IMR-90 (cell line): ENCODE results near the gene PROSER2. TPM values are rescaled to one million over a fixed set of nuclear protein-coding genes. Genes with fewer than 3 reads are reported as not detected.

ENCODE experiments used
- ATAC-seq: fragments of 200-7000 bp; cut with Tn5 transposase; 2 replicates; pipeline ENCODE4 v1.9.1; 2020; ENCODE audit warnings: low read depth, mild to moderate bottlenecking, moderate library complexity
- BruUV-seq: library from RNA; stranded (reverse); fragments of 400-500 nt; replicated peaks from 2 replicates; lab custom pipeline; 2021; lab: Mats Ljungman, UMichigan
- CTCF ChIA-PET: fragments of 300-600 bp; formaldehyde crosslinking; extraction: SDS; loops from one replicate; lab custom pipeline; 2021; ENCODE audit warnings: antibody characterized with exemption; lab: Yijun Ruan, JAX
- POLR2A ChIA-PET: fragments of 300-600 bp; sonication (Branson Sonifier 250); formaldehyde crosslinking; loops from one replicate; lab custom pipeline; 2022; ENCODE audit warnings: antibody characterized with exemption; ENCODE audit not compliant: unreplicated experiment; lab: Charles Lee
- DNase-seq: peaks from one replicate; pipeline ENCODE4 v3.0.0; 2013
- H2AFZ ChIP-seq: replicated peaks from 2 replicates; pipeline ENCODE3; 2013; ENCODE audit warnings: low read length, mild to moderate bottlenecking; ENCODE audit not compliant: poor library complexity
- H2AK5ac ChIP-seq: 2 replicates; pipeline ENCODE4 v1.6.1; 2013; ENCODE audit warnings: low read depth, low read length, inconsistent platforms
- H2AK9ac ChIP-seq: replicated peaks from 2 replicates; pipeline ENCODE3; 2013; ENCODE audit warnings: mild to moderate bottlenecking, low read depth, low read length, moderate library complexity; ENCODE audit not compliant: poor library complexity
- H2BK120ac ChIP-seq: 2 replicates; pipeline ENCODE4 v1.6.1; 2013; ENCODE audit warnings: low read depth, low read length, inconsistent platforms
- H2BK15ac ChIP-seq: 3 replicates; pipeline ENCODE4 v1.6.1; 2013; ENCODE audit warnings: low read depth, low read length, inconsistent platforms
- H2BK20ac ChIP-seq: 2 replicates; pipeline ENCODE4 v1.6.1; 2013; ENCODE audit warnings: low read depth, mild to moderate bottlenecking, inconsistent platforms, low read length, moderate library complexity
- H2BK5ac ChIP-seq: 2 replicates; pipeline ENCODE4 v1.6.1; 2013; ENCODE audit warnings: mild to moderate bottlenecking, low read depth, low read length, inconsistent platforms; ENCODE audit not compliant: poor library complexity, severe bottlenecking
- H3K14ac ChIP-seq: replicated peaks from 2 replicates; pipeline ENCODE4 v1.6.1; 2013; ENCODE audit warnings: low read depth, low read length, inconsistent platforms
- H3K18ac ChIP-seq: 2 replicates; pipeline ENCODE4 v1.6.1; 2013; ENCODE audit warnings: low read depth, low read length, control low read depth
- H3K23ac ChIP-seq: 2 replicates; pipeline ENCODE4 v1.6.1; 2013; ENCODE audit warnings: low read depth, low read length, inconsistent platforms
- H3K27ac ChIP-seq: 2 replicates; pipeline ENCODE4 v1.5.1; 2013; ENCODE audit warnings: mild to moderate bottlenecking, control low read depth, low read length; ENCODE audit not compliant: insufficient read depth
- H3K27me3 ChIP-seq: 2 replicates; pipeline ENCODE4 v1.6.1; 2013; ENCODE audit warnings: low read length; ENCODE audit not compliant: control insufficient read depth, insufficient read depth
- H3K36me3 ChIP-seq: 2 replicates; pipeline ENCODE4 v1.6.1; 2013; ENCODE audit warnings: low read length, mixed read lengths; ENCODE audit not compliant: control insufficient read depth, insufficient read depth
- H3K4ac ChIP-seq: 2 replicates; pipeline ENCODE4 v1.6.1; 2013; ENCODE audit warnings: low read depth, low read length, inconsistent platforms
- H3K4me1 ChIP-seq: 2 replicates; pipeline ENCODE4 v1.6.1; 2013; ENCODE audit warnings: low read length, mixed read lengths; ENCODE audit not compliant: control insufficient read depth, insufficient read depth
- H3K4me2 ChIP-seq: 2 replicates; pipeline ENCODE4 v1.6.1; 2013; ENCODE audit warnings: low read depth, mild to moderate bottlenecking, control low read depth, low read length, moderate library complexity
- H3K4me3 ChIP-seq: 2 replicates; pipeline ENCODE4 v1.5.1; 2013; ENCODE audit warnings: low read depth, mild to moderate bottlenecking, control low read depth, low read length, moderate library complexity; ENCODE audit not compliant: insufficient read depth
- H3K56ac ChIP-seq: 2 replicates; pipeline ENCODE4 v1.6.1; 2013; ENCODE audit warnings: low read length, inconsistent platforms; ENCODE audit not compliant: insufficient read depth; ENCODE audit errors: extremely low read depth
- H3K79me1 ChIP-seq, 2 experiments: 2 replicates each; pipeline ENCODE4 v1.6.1; 2013; ENCODE audit warnings: low read length in 2 of 2, inconsistent platforms in 1 of 2, low read depth in 1 of 2
- H3K9ac ChIP-seq: 2 replicates; pipeline ENCODE4 v1.6.1; 2013; ENCODE audit warnings: low read depth, low read length, control low read depth
- H3K9me1 ChIP-seq: 2 replicates; pipeline ENCODE4 v1.6.1; 2013; ENCODE audit warnings: low read length, inconsistent platforms; ENCODE audit not compliant: insufficient read depth
- H3K9me3 ChIP-seq: 2 replicates; pipeline ENCODE4 v1.6.1; 2013; ENCODE audit warnings: low read length; ENCODE audit not compliant: control insufficient read depth, insufficient read depth
- H4K20me1 ChIP-seq: 2 replicates; pipeline ENCODE4 v1.6.1; 2013; ENCODE audit warnings: low read length, inconsistent platforms; ENCODE audit not compliant: insufficient read depth
- H4K5ac ChIP-seq: 2 replicates; pipeline ENCODE4 v1.6.1; 2013; ENCODE audit warnings: mild to moderate bottlenecking, low read depth, low read length, control low read depth
- H4K8ac ChIP-seq, 2 experiments: 2 replicates each; pipeline ENCODE4 v1.6.1; 2013; ENCODE audit warnings: low read depth in 2 of 2, low read length in 2 of 2, control low read depth in 1 of 2, inconsistent platforms in 1 of 2
- H4K91ac ChIP-seq: 2 replicates; pipeline ENCODE4 v1.6.1; 2013; ENCODE audit warnings: low read depth, low read length, inconsistent platforms; ENCODE audit not compliant: insufficient read depth
- ELK1 ChIP-seq: fragments of 150-350 bp; IDR thresholded peaks from 2 replicates; pipeline ENCODE4 v1.6.1; 2016; ENCODE audit warnings: low read depth, mild to moderate bottlenecking, low read length, moderate library complexity, borderline replicate concordance
- MAZ ChIP-seq: IDR thresholded peaks from 2 replicates; pipeline ENCODE4 v1.6.1; 2012; ENCODE audit warnings: low read depth, mild to moderate bottlenecking, low read length, improper control_type of control experiment, moderate library complexity, borderline replicate concordance
- POLR2A ChIP-seq: IDR thresholded peaks from 2 replicates; pipeline ENCODE4 v1.6.1; 2012; ENCODE audit warnings: mild to moderate bottlenecking, low read depth, low read length
- RFX5 ChIP-seq: IDR thresholded peaks from 2 replicates; pipeline ENCODE4 v1.8.0; 2012; ENCODE audit warnings: low read depth, mild to moderate bottlenecking, low read length, moderate library complexity
- WGBS, 2 experiments: methylation state at CpG; one replicate each; pipeline versions ENCODE4 v1.1.5 to v1.1.7; 2013; ENCODE audit warnings: missing lambda C conversion rate in 2 of 2; ENCODE audit not compliant: insufficient read length in 1 of 2; ENCODE audit errors: extremely low coverage in 2 of 2; 5-methylcytosine and 5-hydroxymethylcytosine counted together
- dilution Hi-C: fragments of 300-500 bp; cut with HindIII; formaldehyde crosslinking; loops from one replicate; pipeline ENCODE4 v1.14.3; 2018; ENCODE audit warnings: low sequenced_read_pairs; ENCODE audit not compliant: unreplicated experiment
- in situ Hi-C: fragments of 300-500 bp; cut with MboI; formaldehyde crosslinking; loops from 3 replicates; pipeline ENCODE4 v1.14.3; 2019; ENCODE audit warnings: low sequenced_read_pairs, inconsistent platforms, mixed read lengths
- intact Hi-C: fragments of 100-400 bp; cut with micrococcal nuclease; formaldehyde crosslinking; loops from 2 replicates; pipeline ENCODE4 v1.10.0; 2022
- polyA plus RNA-seq, 3 experiments: library from polyadenylated mRNA; depleted of rRNA; stranded (reverse); fragments of >200 nt; gene quantifications; 2 replicates each; pipeline ENCODE4 v1.2.3, GENCODE V29; 2012; ENCODE audit warnings: low replicate concordance in 1 of 3
- total RNA-seq: library from RNA; depleted of rRNA; stranded (reverse); fragments of >200 nt; gene quantifications from 2 replicates; pipeline ENCODE4 v1.2.3, GENCODE V29; 2012

PROSER2 gene
- total and polyA plus RNA-seq, 2 of the 4 experiments (the other 2 are of a cell fraction) = 1.4 to 2.0 TPM

- H3K79me1 ChIP-seq = no peaks in the 10 kb centered on the region
- H3K27ac ChIP-seq = no peak overlapping the region
- no peak overlapping the region for H4K91ac ChIP-seq
- in situ Hi-C loops (no loop called here), dilution Hi-C loops (no loop called here), intact Hi-C loops (no loop called here)
- no peak overlapping the region for H2BK15ac ChIP-seq
- H3K4me1 ChIP-seq = peaks cover 4% of the 10 kb centered on the region; the same call in 1 of the 2 replicates
- TF ChIP-seq MAZ (no peak), ELK1 (no peak), POLR2A (no peak), RFX5 (no peak)
- H3K9me3 ChIP-seq = no peaks in the 10 kb centered on the region
- POLR2A ChIA-PET = no interaction called here
- no CpG with 5 or more reads among the region's 6 CpGs for WGBS, 2 experiments
- DNase-seq = no peak
- no peak overlapping the region for H2BK120ac ChIP-seq
- no peak overlapping the region for H3K18ac ChIP-seq
- no peak overlapping the region for H2AK9ac ChIP-seq
- ATAC-seq = no peak
- H3K36me3 ChIP-seq = no peaks in the 10 kb centered on the region
- no peak overlapping the region for H3K4ac ChIP-seq
- H3K4me2 ChIP-seq = no peak overlapping the region
- no peak overlapping the region for H2AK5ac ChIP-seq
- no peak overlapping the region for H4K8ac ChIP-seq
- no peak overlapping the region for H4K5ac ChIP-seq
- H3K27me3 ChIP-seq = no peaks in the 10 kb centered on the region
- no peak overlapping the region for H3K14ac ChIP-seq
- no peak overlapping the region for H3K4me3 ChIP-seq
- no peak overlapping the region for H3K9ac ChIP-seq
- CTCF ChIA-PET = interaction anchor here (0.8 kb wide), 1 partner anchor 66 kb away, joined by 3 read pairs; no protein-coding TSS in a partner anchor
- BruUV-seq = no TSS peak
- no peak overlapping the region for H2BK5ac ChIP-seq
- H2BK20ac ChIP-seq = no peak overlapping the region
- peaks cover 8% of the 10 kb centered on the region for H3K9me1 ChIP-seq
- H3K23ac ChIP-seq = no peak overlapping the region
- H3K56ac ChIP-seq = no peak overlapping the region
- no peaks in the 10 kb centered on the region for H4K20me1 ChIP-seq
- no peak overlapping the region for H2AFZ ChIP-seq
These were observed 63.0 kb downstream of the PROSER2 start for GRCh38 chr10:11886138-11886474.
